Heart left ventricle (tissue), 16 donors: ENCODE data around the gene CELF2. TPM values are rescaled to one million over a fixed set of nuclear protein-coding genes. Genes with fewer than 3 reads are reported as not detected.

Experiments used
- ATAC-seq, 4 donors: fragments of 200-7000 bp; cut with Tn5 transposase; one replicate each; pipeline ENCODE4 v1.9.1; 2020 to 2022; ENCODE audit warnings: moderate library complexity in 4 of 4, mild to moderate bottlenecking in 3 of 4, moderate number of reproducible peaks in 1 of 4
- DNase-seq, 5 donors: peaks; one replicate each; pipeline ENCODE4 v3.0.0-alpha.2; 2020
- H3K27ac ChIP-seq, 12 donors: fragments of 200-600 bp; sonication (generic) in 4 of 12; one replicate each; pipeline versions ENCODE4 v1.5.0 to v1.8.0; 2016 to 2022; ENCODE audit warnings: mild to moderate bottlenecking in 2 of 12
- H3K27me3 ChIP-seq, 9 donors: fragments of 200-600 bp; sonication (generic) in 2 of 9; one replicate each; pipeline versions ENCODE4 v1.5.1 to v1.8.0; 2016 to 2022; ENCODE audit warnings: mild to moderate bottlenecking in 3 of 9
- H3K36me3 ChIP-seq, 9 donors: fragments of 200-600 bp; sonication (generic) in 2 of 9; one replicate each; pipeline versions ENCODE4 v1.5.0 to v1.8.0; 2018 to 2022; ENCODE audit warnings: mild to moderate bottlenecking in 2 of 9
- H3K4me1 ChIP-seq, 12 donors: fragments of 200-600 bp; sonication (generic) in 4 of 12; one replicate each; pipeline versions ENCODE4 v1.5.0 to v1.8.0; 2016 to 2022; ENCODE audit warnings: mild to moderate bottlenecking in 3 of 12
- H3K4me3 ChIP-seq, 12 donors: fragments of 200-600 bp; sonication (generic) in 4 of 12; one replicate each; pipeline versions ENCODE4 v1.5.0 to v1.8.0; 2017 to 2022; ENCODE audit warnings: mild to moderate bottlenecking in 9 of 12, moderate library complexity in 4 of 12
- H3K9me3 ChIP-seq, 12 donors: fragments of 200-600 bp; sonication (generic) in 4 of 12; one replicate each; pipeline versions ENCODE4 v1.5.0 to v1.8.0; 2016 to 2022; ENCODE audit warnings: mild to moderate bottlenecking in 1 of 12
- POLR2A ChIP-seq, 2 donors: fragments of 450-650 bp; IDR thresholded peaks; one replicate each; pipeline ENCODE4 v1.6.1; 2017; ENCODE audit warnings: antibody characterized with exemption in 2 of 2, mild to moderate bottlenecking in 2 of 2, moderate library complexity in 2 of 2
- WGBS, 4 donors: extraction: QIAGEN DNeasy Blood & Tissue Kit in 2 of 4; methylation state at CpG; one replicate each; pipeline versions ENCODE4 v1.1.5 to v1.1.7; 2013 to 2018; 5-methylcytosine and 5-hydroxymethylcytosine counted together
- intact Hi-C, 10 donors: fragments of 100-400 bp; cut with DNase I; formaldehyde crosslinking; loops; one replicate each; pipeline versions ENCODE4 v1.11.1 to v1.14.2; 2022
- polyA plus RNA-seq, 2 donors: library from polyadenylated mRNA; stranded (reverse); fragments of 200-250 nt; gene quantifications; one replicate each; pipeline ENCODE4 v1.2.3, GENCODE V29; 2013
- total RNA-seq, 9 donors: library from RNA; depleted of rRNA in 2 of 9; stranded (reverse); fragments of >200 nt in 2 of 9; fragmentation: NEBNext Ultra II Directional in 3 of 9; extraction: Animal tissue kit (Norgen Biotek cat#: 25700) in 3 of 9; gene quantifications; one replicate each; pipeline versions ENCODE4 v1.1.0 to v1.2.4, GENCODE V29; 2016 to 2023
- TF ChIP-seq, protein P1 (sequence below), 12 donors: fragments of 200-600 bp; sonication (generic) in 4 of 12; IDR thresholded peaks; one replicate each; pipeline versions ENCODE4 v1.5.0 to v1.8.0; 2018 to 2022; ENCODE audit warnings: antibody characterized with exemption in 12 of 12, mild to moderate bottlenecking in 5 of 12
- donor health status: ischemic (EF 13 %, LVEDD 7.1; RV severe dilation, severe dysfunction).
- donor health status: healthy with polysubstance abuse.
- donor health status: DM: no; HTN: yes; CAD: no.
- donor health status: DM: no; HTN: no; CAD: no.
- donor health status: ischemic (EF 25% LVEDD 6.9; RV normal size, moderate dysfunction).
- donor health status: ischemic (EF 25% LVEDD 5.7; RV mildly dilated, moderate dysfunction).
- donor health status: healthy.
- donor health status: DM: yes; HTN: yes; CAD: no.
- donor health status: ischemic (EF 35%, LVEDD 5.7; RV mildly dilated, moderate dysfunction).
- donor health status: nonischemic (EF 11% LVEDD 7.7; RV severe dilation, severe dysfunction).
- donor health status: DM: yes; HTN: yes; CAD: no.
- donor health status: PGD.
- donor health status: ischemic (EF 29% LVEDD 5.4; RV normal size, mild dysfunction).
- donor health status: nonischemic (EF 23%, LVEDD 6.1; RV moderate dilation, normal function).

CELF2 gene
- total and polyA plus RNA-seq, 11 donors, result 14.2 to 103 (median 67.1) TPM

DNA sequence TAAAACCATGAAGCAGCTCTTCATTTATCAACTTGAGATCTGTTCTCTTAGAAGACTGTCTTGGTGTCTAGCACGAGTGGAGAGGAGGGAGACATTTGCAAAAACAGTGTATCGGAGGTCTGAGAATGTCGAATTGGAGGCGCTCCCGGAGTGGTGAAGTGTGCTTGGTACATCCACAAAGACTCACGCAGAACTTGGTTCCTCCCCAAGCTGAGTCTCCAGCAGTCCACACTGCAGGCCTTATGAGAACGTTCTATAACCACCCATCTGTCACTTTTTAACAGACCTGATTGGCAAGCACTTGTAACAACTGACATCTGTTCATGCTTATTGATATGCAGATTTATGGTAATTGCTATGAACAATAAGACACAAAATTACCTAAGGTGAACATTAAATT lies 261.6 kb downstream of the CELF2 start:
- H3K4me3 ChIP-seq, result no peak overlapping the region
- intact Hi-C loops, result loop anchor here in 8 of 10 donors (10.0 kb wide), 8 partner anchors 185 to 1945 kb away; partner anchors contain the start of gene CELF2 (in 1 of the 8)
- TF ChIP-seq POLR2A (IDR thresholded peaks at IDR 0.05), result no peak
- TF ChIP-seq, protein P1, sequence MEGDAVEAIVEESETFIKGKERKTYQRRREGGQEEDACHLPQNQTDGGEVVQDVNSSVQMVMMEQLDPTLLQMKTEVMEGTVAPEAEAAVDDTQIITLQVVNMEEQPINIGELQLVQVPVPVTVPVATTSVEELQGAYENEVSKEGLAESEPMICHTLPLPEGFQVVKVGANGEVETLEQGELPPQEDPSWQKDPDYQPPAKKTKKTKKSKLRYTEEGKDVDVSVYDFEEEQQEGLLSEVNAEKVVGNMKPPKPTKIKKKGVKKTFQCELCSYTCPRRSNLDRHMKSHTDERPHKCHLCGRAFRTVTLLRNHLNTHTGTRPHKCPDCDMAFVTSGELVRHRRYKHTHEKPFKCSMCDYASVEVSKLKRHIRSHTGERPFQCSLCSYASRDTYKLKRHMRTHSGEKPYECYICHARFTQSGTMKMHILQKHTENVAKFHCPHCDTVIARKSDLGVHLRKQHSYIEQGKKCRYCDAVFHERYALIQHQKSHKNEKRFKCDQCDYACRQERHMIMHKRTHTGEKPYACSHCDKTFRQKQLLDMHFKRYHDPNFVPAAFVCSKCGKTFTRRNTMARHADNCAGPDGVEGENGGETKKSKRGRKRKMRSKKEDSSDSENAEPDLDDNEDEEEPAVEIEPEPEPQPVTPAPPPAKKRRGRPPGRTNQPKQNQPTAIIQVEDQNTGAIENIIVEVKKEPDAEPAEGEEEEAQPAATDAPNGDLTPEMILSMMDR (IDR thresholded peaks at IDR 0.05), result no peak
- WGBS, 4 donors, result 82 to 90% (median 86%) methylated on average over 7 of the region's 7 CpGs
- H3K27me3 ChIP-seq, result no peaks in the 10 kb centered on the region
- no peak overlapping the region for H3K27ac ChIP-seq
- H3K9me3 ChIP-seq, result no peaks in the 10 kb centered on the region
- peaks cover 0 to 87% (median 83%) of the 10 kb centered on the region in 9 donors for H3K36me3 ChIP-seq
- H3K4me1 ChIP-seq, result no peaks in the 10 kb centered on the region
- DNase-seq (no peak), ATAC-seq (no peak)

DNA sequence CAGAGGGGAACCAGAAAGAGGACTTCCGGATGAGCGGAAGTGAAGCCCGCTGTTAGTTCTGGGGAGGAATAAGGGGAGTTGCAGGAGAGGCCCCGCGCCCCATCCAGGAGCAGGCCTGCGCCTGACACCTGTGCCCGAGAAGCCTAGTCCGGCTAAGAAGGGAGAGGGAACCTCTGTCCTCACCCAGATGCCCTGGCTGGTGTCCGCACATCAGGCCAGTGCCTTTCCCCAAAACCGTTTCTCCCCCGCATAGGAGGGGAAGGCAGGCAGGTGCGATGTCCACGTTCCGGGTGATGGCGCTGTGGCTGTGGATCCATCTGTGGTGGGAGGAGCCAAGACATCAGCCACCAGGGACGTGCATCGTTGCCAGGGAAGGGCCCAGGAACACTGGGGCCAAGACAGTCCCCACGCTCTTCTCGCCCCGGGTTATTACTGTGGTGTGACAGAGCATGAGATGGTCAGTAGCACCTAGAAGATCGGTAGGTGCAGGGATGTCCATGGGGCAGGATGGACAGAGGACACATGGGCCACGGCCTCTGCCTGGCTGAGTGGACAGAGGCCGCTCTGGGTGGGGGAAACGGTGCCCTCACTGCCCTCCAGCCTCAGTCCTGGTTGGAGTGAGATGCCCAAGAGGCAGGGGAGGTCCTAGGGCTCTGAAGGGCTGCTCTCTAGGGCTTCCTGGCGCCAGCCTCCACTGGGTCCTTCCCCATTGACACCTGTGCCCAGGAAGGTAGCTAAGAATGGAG lies 262.7 kb downstream of the CELF2 start:
- ATAC-seq (peak in 2 of 4 donors; percentile 19 to 22), DNase-seq (no peak)
- Histone ChIP-seq H3K4me3 (no peak overlapping the region), H3K9me3 (no peaks in the 10 kb centered on the region), H3K27me3 (no peaks in the 10 kb centered on the region), H3K27ac (no peak overlapping the region), H3K36me3 (peaks cover 0 to 77% (median 72%) of the 10 kb centered on the region in 9 donors), H3K4me1 (no peaks in the 10 kb centered on the region)
- intact Hi-C loops, result no loop called here
- WGBS, 4 donors, result 93 to 97% (median 96%) methylated on average over 23 to 25 of the region's 25 CpGs
- no peak for TF ChIP-seq POLR2A (IDR thresholded peaks at IDR 0.05)
- TF ChIP-seq, protein P1 (IDR thresholded peaks at IDR 0.05), result no peak

DNA sequence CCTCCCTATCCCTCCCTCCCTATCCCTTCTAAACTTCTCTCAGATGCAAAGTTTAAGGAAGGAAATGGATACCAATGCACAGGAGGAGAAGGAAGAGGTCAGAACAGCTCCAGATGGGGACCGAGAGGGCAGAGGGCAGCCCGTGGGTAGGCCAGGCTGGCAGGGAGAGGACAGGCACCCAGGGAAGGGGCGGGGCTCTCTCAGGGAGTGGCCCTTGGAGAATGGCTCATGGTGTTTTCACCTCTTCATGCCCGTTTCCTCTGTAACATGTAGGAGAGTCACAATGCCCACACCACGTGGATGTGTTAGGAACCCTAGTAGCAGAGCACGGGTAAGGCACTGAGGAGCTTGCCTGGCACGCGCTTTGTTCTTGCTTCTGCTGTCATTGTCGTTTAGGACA lies 264.5 kb downstream of the CELF2 start:
- Histone ChIP-seq H3K27ac (no peak overlapping the region), H3K27me3 (no peaks in the 10 kb centered on the region), H3K9me3 (no peaks in the 10 kb centered on the region), H3K4me3 (no peak overlapping the region), H3K4me1 (no peaks in the 10 kb centered on the region), H3K36me3 (peaks cover 0 to 71% (median 59%) of the 10 kb centered on the region in 9 donors)
- DNase-seq (no peak), ATAC-seq (peak in 2 of 4 donors; percentile 18 to 32)
- 91 to 93% (median 92%) methylated on average over 9 of the region's 9 CpGs for WGBS, 4 donors
- intact Hi-C loops, result no loop called here
- TF ChIP-seq POLR2A (IDR thresholded peaks at IDR 0.05), result no peak
- TF ChIP-seq, protein P1 (IDR thresholded peaks at IDR 0.05), result no peak

DNA sequence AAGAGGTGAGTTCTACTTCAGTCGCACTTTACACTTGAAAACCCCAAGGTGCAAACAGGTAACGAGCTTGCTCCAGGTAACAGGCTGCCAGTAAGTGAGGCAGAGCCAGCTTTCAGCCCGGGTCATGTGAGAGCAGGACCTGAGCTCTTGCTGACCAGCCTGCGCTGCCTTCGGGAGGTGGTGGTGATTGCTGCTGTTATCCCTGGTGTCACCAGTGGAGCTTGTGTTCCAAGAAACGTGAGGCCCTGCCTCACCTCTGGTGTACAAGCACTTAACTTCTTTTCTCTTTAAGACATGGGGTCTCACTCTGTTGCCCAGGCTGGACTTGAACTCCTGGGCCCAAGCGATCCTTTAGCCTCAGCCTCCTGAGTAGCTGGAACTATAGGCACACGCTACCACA lies 265.0 kb downstream of the CELF2 start:
- Histone ChIP-seq H3K4me3 (no peak overlapping the region), H3K27me3 (no peaks in the 10 kb centered on the region), H3K36me3 (peaks cover 0 to 69% (median 55%) of the 10 kb centered on the region in 9 donors), H3K4me1 (peaks cover 0 to 1% (median 0%) of the 10 kb centered on the region in 12 donors), H3K27ac (no peak overlapping the region), H3K9me3 (no peaks in the 10 kb centered on the region)
- WGBS, 4 donors, result 94 to 96% (median 95%) methylated on average over 8 of the region's 8 CpGs
- no peak for TF ChIP-seq POLR2A (IDR thresholded peaks at IDR 0.05)
- TF ChIP-seq, protein P1 (IDR thresholded peaks at IDR 0.05), result no peak
- intact Hi-C loops, result no loop called here
- no peak for ATAC-seq
- no peak for DNase-seq
